ENCODE measurements around the gene ZC3H7A. TPM values are rescaled to one million over a fixed set of nuclear protein-coding genes. Genes with fewer than 3 reads are reported as not detected.

ZC3H7A gene
- total and polyA plus RNA-seq, 2 of the 13 experiments (the other 11 are each of a cell fraction or from before 2014, with no cell fraction given), result 29.2 to 36.8 TPM

DNA sequence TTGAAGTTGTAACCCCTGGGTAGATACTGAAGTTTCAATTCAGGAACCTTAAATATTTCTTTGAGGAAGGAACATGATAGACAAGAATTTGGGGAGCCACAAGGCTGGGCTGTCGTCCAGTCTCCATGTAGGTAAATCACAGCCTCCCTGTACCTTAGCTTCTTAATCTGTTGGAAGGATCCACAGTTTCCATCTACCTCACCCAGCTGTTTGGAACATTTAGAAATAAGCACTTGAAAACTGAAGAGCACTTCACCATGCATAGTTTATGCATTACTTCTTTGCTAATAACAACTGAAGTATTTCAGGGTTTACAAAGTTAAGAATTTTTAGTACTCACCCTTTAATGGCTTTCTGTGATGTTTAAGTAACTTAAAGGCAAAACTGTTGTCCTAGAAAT is 71.6 kb downstream of the ZC3H7A start:
- H3K27ac ChIP-seq (ENCODE audit: extremely low read length, insufficient read depth, low read length), result no peak overlapping the region
- DNase-seq (ENCODE audit: low spot score), result no peak
- H3K27me3 ChIP-seq (ENCODE audit: control insufficient read depth in 1 of 2, insufficient read depth in 2 of 2, low read length in 2 of 2), result no peaks in the 10 kb centered on the region
- 94% methylated on average over 1 of the region's 1 CpG for WGBS (ENCODE audit: low lambda C conversion rate)
- peaks cover 5% of the 10 kb centered on the region for H4K20me1 ChIP-seq (ENCODE audit: insufficient read depth, low read length)
- no peak for ATAC-seq
- no peak overlapping the region for H3K4me3 ChIP-seq (replicated peaks in 1 of 3; ENCODE audit: insufficient read depth in 1 of 3, low read depth in 2 of 3, low read length in 3 of 3)
- H3K4me2 ChIP-seq (ENCODE audit: low read depth, low read length), result no peak overlapping the region
- peaks cover 37 to 92% of the 10 kb centered on the region in 2 experiments for H3K36me3 ChIP-seq (replicated peaks in 1 of 2; ENCODE audit: control insufficient read depth in 1 of 2, insufficient read depth in 2 of 2, low read length in 2 of 2)
- no peak overlapping the region for H2AFZ ChIP-seq (ENCODE audit: low read length)
- ChIA-PET POLR2A (interaction anchor here (1.0 to 2.2 kb wide), 4 partner anchors 11 to 72 kb away, joined by 3 to 14 read pairs (median 6); partner anchors contain the start of genes TXNDC11 and ZC3H7A), CTCF (ENCODE audit: low intra/inter-chr PET ratio, low total read pairs) (no interaction called here)
- FAIRE-seq, result no peak
- no peak overlapping the region for H3K9ac ChIP-seq (ENCODE audit: insufficient read depth, low read depth, low read length)
- H3K79me2 ChIP-seq (ENCODE audit: insufficient read depth, low read length), result peaks cover 28% of the 10 kb centered on the region
- peaks cover 26% of the 10 kb centered on the region for H3K4me1 ChIP-seq (ENCODE audit: insufficient read depth, low read length)
- intact Hi-C loops (cut with micrococcal nuclease; ENCODE audit: unreplicated experiment), result no loop called here
- TF ChIP-seq ZNF530 (CRISPR knock-in tag; IDR thresholded peaks at IDR 0.05; ENCODE audit: low read depth) (no peak), RBFOX2 (IDR thresholded peaks at IDR 0.05; ENCODE audit: low read depth, low read length) (0 out of 2 replicates have a peak, but pooled peaks have one; percentile 11)
- BruUV-seq (replicated peaks), result no TSS peak
- H3K9me3 ChIP-seq (ENCODE audit: low read length), result no peaks in the 10 kb centered on the region
- in situ Hi-C loops (cut with HindIII; ENCODE audit: extremely low pct_ligation_motif_present, low pct_unique_long_range_greater_than_20kb), result no loop called here

DNA sequence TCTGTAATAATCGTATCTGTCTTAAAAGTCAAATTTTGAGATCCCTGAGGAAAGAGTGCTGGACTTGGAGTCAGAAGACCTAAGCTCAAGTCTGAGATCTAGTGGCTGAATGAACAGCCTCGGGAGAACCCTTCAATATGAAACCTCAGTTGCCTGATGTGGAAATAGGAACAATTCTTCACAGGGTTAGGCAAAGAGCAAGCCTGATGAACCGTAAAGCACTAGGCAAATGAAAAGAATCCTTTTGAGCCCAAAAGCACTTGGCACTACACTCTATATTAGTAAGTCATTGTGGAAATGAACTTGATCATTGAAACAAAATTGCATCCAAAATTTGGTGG is 74.6 kb downstream of the ZC3H7A start:
- peak; percentile 62 for TF ChIP-seq RBM22 (optimal IDR thresholded peaks at IDR 0.05; ENCODE audit: low read length)
- no peak for TF ChIP-seq ZNF136 (CRISPR knock-in tag; IDR thresholded peaks at IDR 0.05; ENCODE audit: low read depth)
- no peak for DNase-seq (ENCODE audit: low spot score)
- no peak overlapping the region for H3K27ac ChIP-seq (ENCODE audit: extremely low read length, insufficient read depth, low read length)
- WGBS (ENCODE audit: low lambda C conversion rate), result 96% methylated on average over 3 of the region's 3 CpGs
- no peaks in the 10 kb centered on the region for H3K9me3 ChIP-seq (ENCODE audit: low read length)
- ChIA-PET CTCF (ENCODE audit: low intra/inter-chr PET ratio, low total read pairs) (no interaction called here), POLR2A (interaction anchor here (0.8 kb wide), 1 partner anchor 20 kb away, joined by 4 read pairs; the partner anchor contains the start of gene TXNDC11)
- peaks cover 41% of the 10 kb centered on the region for H3K4me1 ChIP-seq (ENCODE audit: insufficient read depth, low read length)
- no peak for ATAC-seq
- H2AFZ ChIP-seq (ENCODE audit: low read length), result no peak overlapping the region
- no peak overlapping the region for H3K4me2 ChIP-seq (ENCODE audit: low read depth, low read length)
- H3K4me3 ChIP-seq (replicated peaks in 1 of 3; ENCODE audit: insufficient read depth in 1 of 3, low read depth in 2 of 3, low read length in 3 of 3), result no peak overlapping the region
- peaks cover 18% of the 10 kb centered on the region for H4K20me1 ChIP-seq (ENCODE audit: insufficient read depth, low read length)
- intact Hi-C loops (cut with micrococcal nuclease; ENCODE audit: unreplicated experiment), result no loop called here
- H3K9ac ChIP-seq (ENCODE audit: insufficient read depth, low read depth, low read length), result no peak overlapping the region
- peaks cover 28 to 81% of the 10 kb centered on the region in 2 experiments for H3K36me3 ChIP-seq (replicated peaks in 1 of 2; ENCODE audit: control insufficient read depth in 1 of 2, insufficient read depth in 2 of 2, low read length in 2 of 2)
- in situ Hi-C loops (cut with HindIII; ENCODE audit: extremely low pct_ligation_motif_present, low pct_unique_long_range_greater_than_20kb), result no loop called here
- BruUV-seq (replicated peaks), result no TSS peak
- H3K27me3 ChIP-seq (ENCODE audit: control insufficient read depth in 1 of 2, insufficient read depth in 2 of 2, low read length in 2 of 2), result no peaks in the 10 kb centered on the region
- peaks cover 9% of the 10 kb centered on the region for H3K79me2 ChIP-seq (ENCODE audit: insufficient read depth, low read length)
- FAIRE-seq, result no peak

All from HepG2 (cell line).